OCI-LY7 (cell line): ENCODE data around the gene SPAG6. TPM values are rescaled to one million over a fixed set of nuclear protein-coding genes. Genes with fewer than 3 reads are reported as not detected.

Experiments
- BruUV-seq: library from RNA; stranded (reverse); fragments of 400-500 nt; replicated peaks from 2 replicates; lab custom pipeline; 2021; lab: Mats Ljungman, UMichigan
- CTCF ChIA-PET: fragments of 300-600 bp; sonication (Branson Sonifier 250); formaldehyde crosslinking; loops from one replicate; lab custom pipeline; 2022; ENCODE audit warnings: antibody characterized with exemption; ENCODE audit not compliant: unreplicated experiment; lab: Charles Lee
- POLR2A ChIA-PET: fragments of 300-600 bp; sonication (Branson Sonifier 250); formaldehyde crosslinking; loops from one replicate; lab custom pipeline; 2022; ENCODE audit warnings: antibody characterized with exemption; lab: Charles Lee
- DNase-seq: peaks from one replicate; pipeline ENCODE4 v3.0.0-alpha.2; 2015; ENCODE audit warnings: low spot score
- H2AFZ ChIP-seq: fragments of 200-600 bp; sonication (generic), shearing (Covaris generic); 2 replicates; pipeline ENCODE4 v1.6.1; 2014; ENCODE audit warnings: mild to moderate bottlenecking, antibody characterized with exemption, low read length, moderate library complexity
- H3K27ac ChIP-seq: fragments of 200-600 bp; sonication (generic); 2 replicates; pipeline ENCODE4 v1.5.1; 2014; ENCODE audit warnings: mixed run types, low read depth, mild to moderate bottlenecking, moderate library complexity, low read length, inconsistent platforms; ENCODE audit not compliant: poor library complexity, severe bottlenecking
- H3K36me3 ChIP-seq: fragments of 200-600 bp; sonication (generic); 2 replicates; pipeline ENCODE4 v1.6.1; 2014; ENCODE audit warnings: mild to moderate bottlenecking, antibody characterized with exemption, low read length, moderate library complexity, mixed read lengths; ENCODE audit not compliant: insufficient read depth
- H3K4me1 ChIP-seq: fragments of 200-600 bp; sonication (generic); 2 replicates; pipeline ENCODE4 v1.5.1; 2014; ENCODE audit warnings: mild to moderate bottlenecking, low read length; ENCODE audit not compliant: insufficient read depth, poor library complexity, severe bottlenecking
- H3K4me2 ChIP-seq: fragments of 200-600 bp; sonication (generic); 2 replicates; pipeline ENCODE4 v1.6.1; 2014; ENCODE audit warnings: mild to moderate bottlenecking, low read length
- H3K4me3 ChIP-seq: fragments of 200-600 bp; sonication (generic); 2 replicates; pipeline ENCODE4 v1.5.1; 2014; ENCODE audit warnings: mild to moderate bottlenecking, low read depth, low read length; ENCODE audit not compliant: poor library complexity, severe bottlenecking
- H3K79me2 ChIP-seq: fragments of 200-600 bp; sonication (generic); 2 replicates; pipeline ENCODE4 v1.6.1; 2016; ENCODE audit warnings: low read depth, mild to moderate bottlenecking, low read length, moderate library complexity, mixed read lengths; ENCODE audit not compliant: insufficient read depth
- H3K9me2 ChIP-seq: fragments of 200-600 bp; sonication (generic); 2 replicates; pipeline ENCODE4 v1.6.1; 2016; ENCODE audit warnings: mild to moderate bottlenecking, low read length, mixed read lengths; ENCODE audit not compliant: insufficient read depth
- H3K9me3 ChIP-seq: fragments of 200-600 bp; sonication (generic); 2 replicates; pipeline ENCODE4 v1.6.1; 2014; ENCODE audit warnings: mild to moderate bottlenecking, mixed run types, low read length, mixed read lengths
- H4K20me1 ChIP-seq: fragments of 200-600 bp; sonication (generic); 2 replicates; pipeline ENCODE4 v1.6.1; 2014; ENCODE audit warnings: mild to moderate bottlenecking, antibody characterized with exemption, low read length, moderate library complexity, mixed read lengths; ENCODE audit not compliant: insufficient read depth
- EZH2phosphoT487 ChIP-seq: fragments of 200-600 bp; sonication (generic); IDR thresholded peaks from 2 replicates; pipeline ENCODE4 v1.6.1; 2018; ENCODE audit warnings: low read depth, borderline replicate concordance, mild to moderate bottlenecking, mixed run types, antibody characterized with exemption, low read length, moderate library complexity, mixed read lengths
- intact Hi-C: fragments of 100-400 bp; cut with micrococcal nuclease; formaldehyde crosslinking; loops from one replicate; pipeline ENCODE4 v1.10.0; 2022; ENCODE audit not compliant: unreplicated experiment
- total RNA-seq, 2 experiments: library from RNA; depleted of rRNA in 1 of 2; stranded (reverse); fragments of >200 nt in 1 of 2; shearing (Covaris generic) in 1 of 2; gene quantifications; 2 replicates each; pipeline ENCODE4 v1.2.3, GENCODE V29; 2014 to 2022
- TF ChIP-seq, protein P1 (sequence below): fragments of 200-600 bp; sonication (generic); conservative IDR thresholded peaks from 2 replicates; pipeline ENCODE4 v1.5.1; 2014; ENCODE audit warnings: mild to moderate bottlenecking, antibody characterized with exemption, low read length, moderate library complexity, mixed read lengths

Gene SPAG6
- total RNA-seq, 2 experiments from 2014 or later, result not detected

GRCh38 chr10:22315455-22316285 lies 29.6 kb upstream of the SPAG6 start:
- intact Hi-C loops, result loop anchor here (1.0 to 10.0 kb wide), 5 partner anchors 25 to 397 kb away; partner anchors contain the start of gene PIP4K2A
- 0 out of 2 replicates have a peak, but pooled peaks have one; percentile 21 for TF ChIP-seq EZH2phosphoT487
- TF ChIP-seq, protein P1, sequence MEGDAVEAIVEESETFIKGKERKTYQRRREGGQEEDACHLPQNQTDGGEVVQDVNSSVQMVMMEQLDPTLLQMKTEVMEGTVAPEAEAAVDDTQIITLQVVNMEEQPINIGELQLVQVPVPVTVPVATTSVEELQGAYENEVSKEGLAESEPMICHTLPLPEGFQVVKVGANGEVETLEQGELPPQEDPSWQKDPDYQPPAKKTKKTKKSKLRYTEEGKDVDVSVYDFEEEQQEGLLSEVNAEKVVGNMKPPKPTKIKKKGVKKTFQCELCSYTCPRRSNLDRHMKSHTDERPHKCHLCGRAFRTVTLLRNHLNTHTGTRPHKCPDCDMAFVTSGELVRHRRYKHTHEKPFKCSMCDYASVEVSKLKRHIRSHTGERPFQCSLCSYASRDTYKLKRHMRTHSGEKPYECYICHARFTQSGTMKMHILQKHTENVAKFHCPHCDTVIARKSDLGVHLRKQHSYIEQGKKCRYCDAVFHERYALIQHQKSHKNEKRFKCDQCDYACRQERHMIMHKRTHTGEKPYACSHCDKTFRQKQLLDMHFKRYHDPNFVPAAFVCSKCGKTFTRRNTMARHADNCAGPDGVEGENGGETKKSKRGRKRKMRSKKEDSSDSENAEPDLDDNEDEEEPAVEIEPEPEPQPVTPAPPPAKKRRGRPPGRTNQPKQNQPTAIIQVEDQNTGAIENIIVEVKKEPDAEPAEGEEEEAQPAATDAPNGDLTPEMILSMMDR, result no peak
- BruUV-seq, result no TSS peak
- H3K4me3 ChIP-seq, result peak overlapping the region; percentile 92
- DNase-seq, result peak; percentile 16
- H3K79me2 ChIP-seq, result 0 out of 2 replicates have a peak, but pooled peaks cover 11% of the 10 kb centered on the region
- peaks cover 23% of the 10 kb centered on the region; the same call in 1 of the 2 replicates for H4K20me1 ChIP-seq
- H3K36me3 ChIP-seq, result no peaks in the 10 kb centered on the region
- ChIA-PET CTCF (interaction anchor here (0.6 kb wide), 1 partner anchor 87 kb away, joined by 3 read pairs; no protein-coding TSS in a partner anchor), POLR2A (interaction anchor here (0.6 to 2.6 kb wide), 11 partner anchors 11 to 101 kb away, joined by 3 to 11 read pairs (median 5); no protein-coding TSS in a partner anchor)
- H3K4me2 ChIP-seq, result peak overlapping the region; percentile 91
- peaks cover 28% of the 10 kb centered on the region for H3K4me1 ChIP-seq
- H3K9me2 ChIP-seq, result no peaks in the 10 kb centered on the region
- H3K27ac ChIP-seq, result no peak overlapping the region
- H2AFZ ChIP-seq, result peak overlapping the region; percentile 96
- no peaks in the 10 kb centered on the region for H3K9me3 ChIP-seq

GRCh38 chr10:22316286-22317075 lies 28.8 kb upstream of the SPAG6 start, which contains the start of gene COMMD3:
COMMD3 (plus strand) TSS chr10:22316388; CDS start chr10:22316418, 30 bp downstream.
- BruUV-seq, result no TSS peak
- Histone ChIP-seq H3K9me3 (no peaks in the 10 kb centered on the region), H3K4me2 (peak within 1 kb of the TSS; percentile 98), H3K4me1 (peaks cover 28% of the 10 kb centered on the region), H3K9me2 (no peaks in the 10 kb centered on the region), H3K79me2 (0 out of 2 replicates have a peak, but pooled peaks cover 11% of the 10 kb centered on the region), H2AFZ (peak within 1 kb of the TSS; percentile 96), H3K36me3 (no peaks in the 10 kb centered on the region), H3K27ac (peak within 1 kb of the TSS; percentile 61), H3K4me3 (peak within 1 kb of the TSS; percentile 92), H4K20me1 (peaks cover 23% of the 10 kb centered on the region; the same call in 1 of the 2 replicates)
- intact Hi-C loops, result loop anchor here (1.0 to 10.0 kb wide), 5 partner anchors 24 to 396 kb away; partner anchors contain the start of gene PIP4K2A
- ChIA-PET CTCF (no interaction called here), POLR2A (interaction anchor here (0.6 to 2.6 kb wide), 13 partner anchors 11 to 388 kb away, joined by 3 to 11 read pairs (median 5); no protein-coding TSS in a partner anchor)
- no peak for TF ChIP-seq EZH2phosphoT487
- TF ChIP-seq, protein P1, result no peak
- peak; percentile 89 for DNase-seq
